Osteoblast (primary cell): Measurements from ENCODE around the gene CACNA2D3. TPM values are rescaled to one million over a fixed set of nuclear protein-coding genes. Genes with fewer than 3 reads are reported as not detected.

Experiments
- DNase-seq: peaks from one replicate; pipeline ENCODE4 v3.0.0; 2011; ENCODE audit warnings: low spot score, mixed read lengths; ENCODE audit not compliant: insufficient read length; ENCODE audit errors: missing footprints
- H2AFZ ChIP-seq: 2 replicates; pipeline ENCODE4 v1.6.0; 2011; ENCODE audit warnings: mild to moderate bottlenecking, low read length
- H3K27ac ChIP-seq: 2 replicates; pipeline ENCODE4 v1.5.1; 2011; ENCODE audit warnings: mild to moderate bottlenecking, low read depth, low read length, moderate library complexity
- H3K27me3 ChIP-seq: 2 replicates; pipeline ENCODE4 v1.6.0; 2012; ENCODE audit warnings: mild to moderate bottlenecking, control low read depth, inconsistent platforms, low read length, moderate library complexity; ENCODE audit not compliant: insufficient read depth
- H3K36me3 ChIP-seq: 2 replicates; pipeline ENCODE4 v1.5.1; 2011; ENCODE audit warnings: mild to moderate bottlenecking, low read length, control low read depth, moderate library complexity; ENCODE audit not compliant: insufficient read depth
- H3K4me1 ChIP-seq: 2 replicates; pipeline ENCODE4 v1.5.1; 2011; ENCODE audit warnings: mild to moderate bottlenecking, low read length, control low read depth, moderate library complexity; ENCODE audit not compliant: insufficient read depth
- H3K4me2 ChIP-seq: 2 replicates; pipeline ENCODE4 v1.6.0; 2011; ENCODE audit warnings: mild to moderate bottlenecking, low read length; ENCODE audit not compliant: insufficient read depth
- H3K4me3 ChIP-seq: fragments of 200-600 bp; sonication (generic); 3 replicates; pipeline ENCODE4 v1.5.1; 2012; ENCODE audit warnings: mild to moderate bottlenecking, low read length, inconsistent platforms; ENCODE audit not compliant: insufficient read depth
- H3K79me2 ChIP-seq: 2 replicates; pipeline ENCODE4 v1.6.0; 2012; ENCODE audit warnings: mild to moderate bottlenecking, low read length, control low read depth, inconsistent platforms; ENCODE audit not compliant: insufficient read depth
- H3K9me3 ChIP-seq: 2 replicates; pipeline ENCODE4 v1.5.1; 2011; ENCODE audit warnings: low read depth, low read length, control low read depth
- H4K20me1 ChIP-seq: 2 replicates; pipeline ENCODE4 v1.6.0; 2012; ENCODE audit warnings: mild to moderate bottlenecking, low read length, control low read depth; ENCODE audit not compliant: insufficient read depth
- CTCF ChIP-seq: IDR thresholded peaks from 2 replicates; pipeline ENCODE4 v1.5.1; 2011; ENCODE audit warnings: mild to moderate bottlenecking, low read depth, low read length, moderate library complexity; ENCODE audit errors: extremely low read depth
- total RNA-seq: library from RNA; depleted of rRNA; stranded (reverse); fragments of >200 nt; gene quantifications from 2 replicates; pipeline ENCODE4 v1.2.3, GENCODE V29; 2012

Gene CACNA2D3
- total RNA-seq, 1 donor, result 0.36 TPM

- no peaks in the 10 kb centered on the region for H4K20me1 ChIP-seq
- no peaks in the 10 kb centered on the region for H3K4me1 ChIP-seq
- TF ChIP-seq CTCF, result no peak
- no peak for DNase-seq
- H3K4me2 ChIP-seq, result no peak overlapping the region
- H2AFZ ChIP-seq, result no peak overlapping the region
- H3K27ac ChIP-seq, result no peak overlapping the region
- no peaks in the 10 kb centered on the region for H3K79me2 ChIP-seq
- H3K9me3 ChIP-seq, result no peaks in the 10 kb centered on the region
- H3K36me3 ChIP-seq, result no peaks in the 10 kb centered on the region
- no peaks in the 10 kb centered on the region for H3K27me3 ChIP-seq
- no peak overlapping the region for H3K4me3 ChIP-seq
These were observed 8.8 kb downstream of the CACNA2D3 start for GRCh38 chr3:54131026-54131605.

DNA sequence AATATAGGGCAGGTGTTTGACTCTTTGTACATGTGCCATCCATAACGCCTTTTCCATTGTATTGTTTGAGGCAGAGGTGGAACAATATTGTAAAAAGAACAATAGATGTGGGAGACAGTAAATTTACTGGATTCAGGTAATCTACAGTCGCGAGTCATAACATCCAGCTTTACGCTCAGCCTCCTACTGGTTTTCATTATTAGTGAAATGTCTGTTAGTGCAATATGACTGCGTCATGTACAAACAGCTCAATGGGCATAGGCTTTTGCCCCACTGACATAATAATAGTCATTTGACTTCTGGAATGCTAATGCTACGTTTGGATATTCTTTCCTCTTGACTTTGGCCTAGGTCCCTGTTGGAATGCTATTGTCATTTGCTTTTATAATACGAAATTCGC is 9.5 kb downstream of the CACNA2D3 start:
- H3K4me3 ChIP-seq, result no peak overlapping the region
- H3K4me2 ChIP-seq, result no peak overlapping the region
- H3K27ac ChIP-seq, result no peak overlapping the region
- no peaks in the 10 kb centered on the region for H3K36me3 ChIP-seq
- no peaks in the 10 kb centered on the region for H3K27me3 ChIP-seq
- H3K4me1 ChIP-seq, result no peaks in the 10 kb centered on the region
- DNase-seq, result no peak
- no peak overlapping the region for H2AFZ ChIP-seq
- no peaks in the 10 kb centered on the region for H3K79me2 ChIP-seq
- TF ChIP-seq CTCF, result no peak
- no peaks in the 10 kb centered on the region for H3K9me3 ChIP-seq
- no peaks in the 10 kb centered on the region for H4K20me1 ChIP-seq

DNA sequence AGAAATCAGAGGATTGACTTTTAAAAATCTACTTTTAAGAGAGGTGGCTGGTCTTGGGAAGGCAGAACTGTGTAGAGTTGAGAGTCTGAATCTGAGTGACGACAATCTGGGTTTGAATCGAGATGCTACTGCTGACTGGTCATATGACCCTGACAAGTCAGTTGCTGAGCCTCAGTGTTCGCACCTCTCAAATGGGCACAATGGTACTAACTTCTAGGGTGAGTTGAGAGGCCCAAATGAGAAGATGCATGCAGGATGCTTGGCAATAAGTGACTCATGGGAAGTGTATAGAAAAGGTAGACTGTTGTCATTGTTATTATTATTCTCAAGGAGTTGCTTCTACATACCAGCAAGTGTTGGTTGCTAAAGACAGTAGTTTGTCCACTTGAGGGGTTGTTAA is 10.3 kb downstream of the CACNA2D3 start:
- H3K27me3 ChIP-seq, result no peaks in the 10 kb centered on the region
- no peaks in the 10 kb centered on the region for H4K20me1 ChIP-seq
- no peaks in the 10 kb centered on the region for H3K4me1 ChIP-seq
- H3K4me2 ChIP-seq, result no peak overlapping the region
- no peak overlapping the region for H3K27ac ChIP-seq
- no peak for DNase-seq
- TF ChIP-seq CTCF, result no peak
- no peaks in the 10 kb centered on the region for H3K36me3 ChIP-seq
- H3K79me2 ChIP-seq, result no peaks in the 10 kb centered on the region
- no peak overlapping the region for H3K4me3 ChIP-seq
- no peak overlapping the region for H2AFZ ChIP-seq
- H3K9me3 ChIP-seq, result no peaks in the 10 kb centered on the region

DNA sequence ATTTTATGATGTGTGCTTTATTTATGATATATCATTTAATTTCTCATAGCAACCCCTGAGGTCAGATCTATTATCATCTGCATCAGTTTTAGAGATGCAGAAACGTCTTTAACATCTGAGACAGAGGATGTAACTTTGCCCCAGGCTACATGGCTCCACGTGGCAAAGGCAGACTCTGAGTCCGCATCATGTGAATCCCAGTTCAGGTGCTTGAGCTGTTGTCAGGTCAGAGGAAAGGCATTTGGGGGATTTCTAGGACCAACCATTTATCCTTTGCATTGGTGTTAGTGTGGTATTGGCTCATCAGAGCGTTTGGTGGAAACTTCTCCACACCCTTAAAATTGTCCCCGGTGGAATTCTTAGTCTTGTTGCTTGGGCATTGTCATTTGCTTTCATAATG is 10.8 kb downstream of the CACNA2D3 start:
- no peak for DNase-seq
- H4K20me1 ChIP-seq, result no peaks in the 10 kb centered on the region
- no peaks in the 10 kb centered on the region for H3K36me3 ChIP-seq
- H3K4me2 ChIP-seq, result no peak overlapping the region
- no peak overlapping the region for H2AFZ ChIP-seq
- H3K4me3 ChIP-seq, result no peak overlapping the region
- TF ChIP-seq CTCF, result no peak
- no peaks in the 10 kb centered on the region for H3K79me2 ChIP-seq
- H3K9me3 ChIP-seq, result no peaks in the 10 kb centered on the region
- no peaks in the 10 kb centered on the region for H3K27me3 ChIP-seq
- H3K4me1 ChIP-seq, result no peaks in the 10 kb centered on the region
- no peak overlapping the region for H3K27ac ChIP-seq
